Keratinocyte (primary cell): ENCODE measurements around the gene ARID5A. TPM values are rescaled to one million over a fixed set of nuclear protein-coding genes. Genes with fewer than 3 reads are reported as not detected.

Experiments
- DNase-seq: peaks from one replicate; pipeline ENCODE4 v3.0.0-alpha.2; 2011; ENCODE audit warnings: low read depth, missing footprints, low spot score
- FAIRE-seq: peaks from 2 replicates; lab custom pipeline; 2011; peaks lifted over from hg19 to GRCh38; lab: Jason Lieb, UNC
- H2AFZ ChIP-seq: 2 replicates; pipeline ENCODE4 v1.6.0; 2012; ENCODE audit warnings: low read length, control low read depth, inconsistent platforms; ENCODE audit not compliant: control insufficient read depth
- H3K27ac ChIP-seq: 2 replicates; pipeline ENCODE4 v1.5.1; 2011; ENCODE audit warnings: low read length; ENCODE audit not compliant: control insufficient read depth, insufficient read depth
- H3K27me3 ChIP-seq: 3 replicates; pipeline ENCODE4 v1.6.0; 2011; ENCODE audit warnings: low read length; ENCODE audit not compliant: control insufficient read depth, insufficient read depth; ENCODE audit errors: extremely low read depth
- H3K36me3 ChIP-seq, 2 experiments: 2 replicates in 1 of 2; 3 replicates in 1 of 2; pipeline ENCODE4 v1.5.1; 2011; ENCODE audit warnings: low read length in 2 of 2, mild to moderate bottlenecking in 1 of 2; ENCODE audit not compliant: control insufficient read depth in 2 of 2, insufficient read depth in 2 of 2; ENCODE audit errors: extremely low read depth in 1 of 2
- H3K4me1 ChIP-seq: 3 replicates; pipeline ENCODE4 v1.5.1; 2011; ENCODE audit warnings: low read length; ENCODE audit not compliant: control insufficient read depth, insufficient read depth; ENCODE audit errors: extremely low read depth
- H3K4me2 ChIP-seq: 3 replicates; pipeline ENCODE4 v1.6.0; 2011; ENCODE audit warnings: low read depth, low read length; ENCODE audit not compliant: control insufficient read depth, insufficient read depth; ENCODE audit errors: extremely low read depth
- H3K4me3 ChIP-seq, 3 experiments: fragments of 200-600 bp in 1 of 3; sonication (generic) in 1 of 3; 2 replicates in 2 of 3; 3 replicates in 1 of 3; pipeline ENCODE4 v1.5.1; 2011 to 2016; ENCODE audit warnings: low read length in 3 of 3, mild to moderate bottlenecking in 3 of 3, control low read depth in 2 of 3, inconsistent platforms in 1 of 3, low read depth in 1 of 3, mixed read lengths in 1 of 3, mixed run types in 1 of 3, moderate library complexity in 1 of 3; ENCODE audit not compliant: control insufficient read depth in 2 of 3, insufficient read depth in 2 of 3; ENCODE audit errors: extremely low read depth in 1 of 3
- H3K79me2 ChIP-seq: 2 replicates; pipeline ENCODE4 v1.6.0; 2012; ENCODE audit warnings: low read length; ENCODE audit not compliant: control insufficient read depth, insufficient read depth
- H3K9ac ChIP-seq: 3 replicates; pipeline ENCODE4 v1.6.0; 2011; ENCODE audit warnings: low read length; ENCODE audit not compliant: control insufficient read depth, insufficient read depth; ENCODE audit errors: extremely low read depth
- H3K9me1 ChIP-seq: 3 replicates; pipeline ENCODE4 v1.6.0; 2011; ENCODE audit warnings: low read length; ENCODE audit not compliant: control insufficient read depth, insufficient read depth; ENCODE audit errors: extremely low read depth
- H3K9me3 ChIP-seq: 2 replicates; pipeline ENCODE4 v1.5.1; 2012; ENCODE audit warnings: low read depth, low read length; ENCODE audit not compliant: control insufficient read depth
- H4K20me1 ChIP-seq: 3 replicates; pipeline ENCODE4 v1.6.0; 2011; ENCODE audit warnings: low read length; ENCODE audit not compliant: control insufficient read depth, insufficient read depth; ENCODE audit errors: extremely low read depth
- CTCF ChIP-seq, 3 experiments: IDR thresholded peaks in 1 of 3; conservative IDR thresholded peaks in 1 of 3; optimal IDR thresholded peaks in 1 of 3; 2 replicates in 2 of 3; 3 replicates in 1 of 3; pipeline versions ENCODE3 to v1.5.1; 2011; ENCODE audit warnings: low read length in 3 of 3, mild to moderate bottlenecking in 3 of 3, moderate library complexity in 2 of 3, control low read depth in 1 of 3, inconsistent platforms in 1 of 3; ENCODE audit not compliant: insufficient read depth in 2 of 3; ENCODE audit errors: extremely low read depth in 1 of 3
- EZH2 ChIP-seq: IDR thresholded peaks from one replicate; pipeline ENCODE4 v1.6.1; 2012; ENCODE audit warnings: inconsistent platforms, mild to moderate bottlenecking, low read length, moderate library complexity
- dilution Hi-C: fragments of 300-500 bp; cut with MboI; formaldehyde crosslinking; loops from one replicate; pipeline ENCODE4 v1.7.0; 2020; ENCODE audit warnings: low sequenced_read_pairs; ENCODE audit not compliant: extremely low pct_ligation_motif_present
- polyA plus RNA-seq, 5 experiments: library from polyadenylated mRNA; depleted of rRNA in 3 of 5; stranded (reverse) in 3 of 5; stranded (forward) in 1 of 5; unstranded in 1 of 5; fragments of >200 nt; gene quantifications; 1 replicate in 1 of 5; 2 replicates in 3 of 5; 3 replicates in 1 of 5; pipeline versions ENCODE4 v1.2.1 to v1.2.3, GENCODE V29; 2011 to 2012; ENCODE audit warnings: missing spikeins in 2 of 5, low read depth in 1 of 5, low replicate concordance in 1 of 5

ARID5A gene
- polyA plus RNA-seq, 1 donor (not counting 4 experiments of a cell fraction or from before 2014, with no cell fraction given) = 1.6 TPM

- Histone ChIP-seq H3K79me2 (no peaks in the 10 kb centered on the region), H3K4me3 (no peak overlapping the region), H3K9ac (no peak overlapping the region), H3K4me1 (peaks cover 1% of the 10 kb centered on the region), H4K20me1 (no peaks in the 10 kb centered on the region), H3K27ac (no peak overlapping the region), H3K27me3 (no peaks in the 10 kb centered on the region), H3K36me3 (no peaks in the 10 kb centered on the region), H3K9me1 (no peaks in the 10 kb centered on the region), H3K4me2 (no peak overlapping the region), H2AFZ (no peak overlapping the region), H3K9me3 (no peaks in the 10 kb centered on the region)
- dilution Hi-C loops = no loop called here
- TF ChIP-seq EZH2 (no peak), CTCF (optimal IDR thresholded peaks at IDR 0.05 in 1 of 3, IDR thresholded peaks at IDR 0.05 in 1 of 3, conservative IDR thresholded peaks at IDR 0.05 in 1 of 3; ENCODE audit: extremely low read depth in 1 of 3, insufficient read depth in 2 of 3, low read length in 3 of 3) (no peak)
- DNase-seq = no peak
- no peak for FAIRE-seq
Observed at GRCh38 chr2:96578731-96579130, 42.2 kb downstream of the ARID5A start.

DNA sequence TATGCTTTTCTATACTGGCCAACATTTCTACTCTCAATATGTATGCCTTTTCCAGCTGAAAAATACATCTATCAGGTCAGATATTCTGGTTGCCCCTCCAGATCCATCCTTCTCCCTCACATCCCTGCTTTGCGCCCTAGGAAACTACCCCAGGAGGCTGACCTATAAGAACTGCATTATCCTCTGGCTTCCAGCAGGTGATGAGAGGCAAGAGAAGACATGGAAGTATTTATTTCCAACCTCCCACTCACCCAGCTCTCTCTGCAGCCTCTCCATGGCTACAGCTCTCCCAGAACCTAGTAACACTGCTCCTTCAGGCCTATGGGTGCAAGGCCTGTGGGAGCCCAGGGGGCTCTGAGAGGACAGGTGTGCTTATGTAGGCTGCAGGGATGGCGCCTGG, 42.9 kb downstream of the ARID5A start:
- H3K79me2 ChIP-seq = no peaks in the 10 kb centered on the region
- H2AFZ ChIP-seq = no peak overlapping the region
- peaks cover 2% of the 10 kb centered on the region for H3K4me1 ChIP-seq
- dilution Hi-C loops = no loop called here
- no peaks in the 10 kb centered on the region for H3K27me3 ChIP-seq
- H3K9me3 ChIP-seq = no peaks in the 10 kb centered on the region
- no peak overlapping the region for H3K27ac ChIP-seq
- no peak overlapping the region for H3K9ac ChIP-seq
- H3K36me3 ChIP-seq = no peaks in the 10 kb centered on the region
- TF ChIP-seq EZH2 (no peak), CTCF (optimal IDR thresholded peaks at IDR 0.05 in 1 of 3, IDR thresholded peaks at IDR 0.05 in 1 of 3, conservative IDR thresholded peaks at IDR 0.05 in 1 of 3; ENCODE audit: extremely low read depth in 1 of 3, insufficient read depth in 2 of 3, low read length in 3 of 3) (no peak)
- H3K9me1 ChIP-seq = no peaks in the 10 kb centered on the region
- DNase-seq = no peak
- no peaks in the 10 kb centered on the region for H4K20me1 ChIP-seq
- no peak overlapping the region for H3K4me3 ChIP-seq
- H3K4me2 ChIP-seq = no peak overlapping the region
- no peak for FAIRE-seq
